Measurements from ENCODE around the gene TIGD4.

Gene TIGD4

GRCh38 chr4:152747444-152747843 lies 32.1 kb downstream of the TIGD4 start:
- H3K9ac ChIP-seq (ENCODE audit: low read length in 2 of 2): no peak overlapping the region
- H3K27ac ChIP-seq (ENCODE audit: low read length): no peak overlapping the region
- H3K27me3 ChIP-seq (ENCODE audit: control insufficient read depth in 1 of 2, insufficient read depth in 2 of 2, low read length in 2 of 2): no peaks in the 10 kb centered on the region
- no peaks in the 10 kb centered on the region for H3K9me3 ChIP-seq (ENCODE audit: control insufficient read depth in 2 of 2, low read length in 2 of 2)
- H3K4me1 ChIP-seq (ENCODE audit: control insufficient read depth, insufficient read depth, low read length): no peaks in the 10 kb centered on the region
- H3K36me3 ChIP-seq (ENCODE audit: control insufficient read depth in 2 of 2, insufficient read depth in 2 of 2, low read length in 2 of 2): no peaks in the 10 kb centered on the region
- no peak overlapping the region for H3K4me3 ChIP-seq (ENCODE audit: low read length in 2 of 2)

GRCh38 chr4:152738827-152739226 lies 40.7 kb downstream of the TIGD4 start:
- Histone ChIP-seq H3K4me3 (ENCODE audit: low read length in 2 of 2) (no peak overlapping the region), H3K27ac (ENCODE audit: low read length) (no peak overlapping the region), H3K27me3 (ENCODE audit: control insufficient read depth in 1 of 2, insufficient read depth in 2 of 2, low read length in 2 of 2) (no peaks in the 10 kb centered on the region), H3K36me3 (ENCODE audit: control insufficient read depth in 2 of 2, insufficient read depth in 2 of 2, low read length in 2 of 2) (no peaks in the 10 kb centered on the region), H3K4me1 (ENCODE audit: control insufficient read depth, insufficient read depth, low read length) (no peaks in the 10 kb centered on the region), H3K9me3 (ENCODE audit: control insufficient read depth in 2 of 2, low read length in 2 of 2) (no peaks in the 10 kb centered on the region), H3K9ac (ENCODE audit: low read length in 2 of 2) (no peak overlapping the region)

GRCh38 chr4:152735906-152736305 lies 43.6 kb downstream of the TIGD4 start:
- no peaks in the 10 kb centered on the region for H3K27me3 ChIP-seq (ENCODE audit: control insufficient read depth in 1 of 2, insufficient read depth in 2 of 2, low read length in 2 of 2)
- H3K9ac ChIP-seq (ENCODE audit: low read length in 2 of 2): no peak overlapping the region
- H3K4me1 ChIP-seq (ENCODE audit: control insufficient read depth, insufficient read depth, low read length): no peaks in the 10 kb centered on the region
- no peaks in the 10 kb centered on the region for H3K36me3 ChIP-seq (ENCODE audit: control insufficient read depth in 2 of 2, insufficient read depth in 2 of 2, low read length in 2 of 2)
- no peak overlapping the region for H3K4me3 ChIP-seq (ENCODE audit: low read length in 2 of 2)
- no peak overlapping the region for H3K27ac ChIP-seq (ENCODE audit: low read length)
- no peaks in the 10 kb centered on the region for H3K9me3 ChIP-seq (ENCODE audit: control insufficient read depth in 2 of 2, low read length in 2 of 2)

- Histone ChIP-seq H3K9me3 (ENCODE audit: control insufficient read depth in 2 of 2, low read length in 2 of 2) (no peaks in the 10 kb centered on the region), H3K27ac (ENCODE audit: low read length) (no peak overlapping the region), H3K36me3 (ENCODE audit: control insufficient read depth in 2 of 2, insufficient read depth in 2 of 2, low read length in 2 of 2) (no peaks in the 10 kb centered on the region), H3K4me3 (ENCODE audit: low read length in 2 of 2) (no peak overlapping the region), H3K27me3 (ENCODE audit: control insufficient read depth in 1 of 2, insufficient read depth in 2 of 2, low read length in 2 of 2) (no peaks in the 10 kb centered on the region), H3K9ac (ENCODE audit: low read length in 2 of 2) (no peak overlapping the region), H3K4me1 (ENCODE audit: control insufficient read depth, insufficient read depth, low read length) (no peaks in the 10 kb centered on the region)
These were observed 44.1 kb downstream of the TIGD4 start for GRCh38 chr4:152735396-152735859.

GRCh38 chr4:152734699-152735050 lies 44.9 kb downstream of the TIGD4 start:
- H3K36me3 ChIP-seq (ENCODE audit: control insufficient read depth in 2 of 2, insufficient read depth in 2 of 2, low read length in 2 of 2): no peaks in the 10 kb centered on the region

GRCh38 chr4:152734015-152734698 lies 45.4 kb downstream of the TIGD4 start:
- H3K36me3 ChIP-seq (ENCODE audit: control insufficient read depth in 2 of 2, insufficient read depth in 2 of 2, low read length in 2 of 2): no peaks in the 10 kb centered on the region
- H3K4me1 ChIP-seq (ENCODE audit: control insufficient read depth, insufficient read depth, low read length): no peaks in the 10 kb centered on the region
- no peaks in the 10 kb centered on the region for H3K9me3 ChIP-seq (ENCODE audit: control insufficient read depth in 2 of 2, low read length in 2 of 2)
- H3K27me3 ChIP-seq (ENCODE audit: control insufficient read depth in 1 of 2, insufficient read depth in 2 of 2, low read length in 2 of 2): no peaks in the 10 kb centered on the region
- H3K27ac ChIP-seq (ENCODE audit: low read length): no peak overlapping the region
- H3K9ac ChIP-seq (ENCODE audit: low read length in 2 of 2): no peak overlapping the region
- no peak overlapping the region for H3K4me3 ChIP-seq (ENCODE audit: low read length in 2 of 2)

More at GRCh38 chr4:152734699-152735050, 44.9 kb downstream of the TIGD4 start:
- no peak overlapping the region for H3K9ac ChIP-seq (ENCODE audit: low read length in 2 of 2)
- no peaks in the 10 kb centered on the region for H3K27me3 ChIP-seq (ENCODE audit: control insufficient read depth in 1 of 2, insufficient read depth in 2 of 2, low read length in 2 of 2)
- H3K4me1 ChIP-seq (ENCODE audit: control insufficient read depth, insufficient read depth, low read length): no peaks in the 10 kb centered on the region
- no peaks in the 10 kb centered on the region for H3K9me3 ChIP-seq (ENCODE audit: control insufficient read depth in 2 of 2, low read length in 2 of 2)
- no peak overlapping the region for H3K27ac ChIP-seq (ENCODE audit: low read length)
- no peak overlapping the region for H3K4me3 ChIP-seq (ENCODE audit: low read length in 2 of 2)

- H3K9ac ChIP-seq (ENCODE audit: low read length in 2 of 2): no peak overlapping the region
- H3K36me3 ChIP-seq (ENCODE audit: control insufficient read depth in 2 of 2, insufficient read depth in 2 of 2, low read length in 2 of 2): no peaks in the 10 kb centered on the region
- H3K4me3 ChIP-seq (ENCODE audit: low read length in 2 of 2): no peak overlapping the region
- no peaks in the 10 kb centered on the region for H3K9me3 ChIP-seq (ENCODE audit: control insufficient read depth in 2 of 2, low read length in 2 of 2)
- H3K4me1 ChIP-seq (ENCODE audit: control insufficient read depth, insufficient read depth, low read length): no peaks in the 10 kb centered on the region
- no peaks in the 10 kb centered on the region for H3K27me3 ChIP-seq (ENCODE audit: control insufficient read depth in 1 of 2, insufficient read depth in 2 of 2, low read length in 2 of 2)
- H3K27ac ChIP-seq (ENCODE audit: low read length): no peak overlapping the region
These were observed 47.5 kb downstream of the TIGD4 start for GRCh38 chr4:152731997-152732396.

GRCh38 chr4:152729466-152729865 lies 50.1 kb downstream of the TIGD4 start:
- H3K4me3 ChIP-seq (ENCODE audit: low read length in 2 of 2): no peak overlapping the region
- H3K9ac ChIP-seq (ENCODE audit: low read length in 2 of 2): no peak overlapping the region
- no peaks in the 10 kb centered on the region for H3K27me3 ChIP-seq (ENCODE audit: control insufficient read depth in 1 of 2, insufficient read depth in 2 of 2, low read length in 2 of 2)
- H3K27ac ChIP-seq (ENCODE audit: low read length): no peak overlapping the region
- H3K36me3 ChIP-seq (ENCODE audit: control insufficient read depth in 2 of 2, insufficient read depth in 2 of 2, low read length in 2 of 2): no peaks in the 10 kb centered on the region
- H3K9me3 ChIP-seq (ENCODE audit: control insufficient read depth in 2 of 2, low read length in 2 of 2): no peaks in the 10 kb centered on the region
- no peaks in the 10 kb centered on the region for H3K4me1 ChIP-seq (ENCODE audit: control insufficient read depth, insufficient read depth, low read length)

GRCh38 chr4:152728343-152728742 lies 51.2 kb downstream of the TIGD4 start:
- no peaks in the 10 kb centered on the region for H3K36me3 ChIP-seq (ENCODE audit: control insufficient read depth in 2 of 2, insufficient read depth in 2 of 2, low read length in 2 of 2)
- H3K4me1 ChIP-seq (ENCODE audit: control insufficient read depth, insufficient read depth, low read length): no peaks in the 10 kb centered on the region
- H3K9me3 ChIP-seq (ENCODE audit: control insufficient read depth in 2 of 2, low read length in 2 of 2): no peaks in the 10 kb centered on the region
- no peak overlapping the region for H3K4me3 ChIP-seq (ENCODE audit: low read length in 2 of 2)
- H3K27ac ChIP-seq (ENCODE audit: low read length): no peak overlapping the region
- H3K27me3 ChIP-seq (ENCODE audit: control insufficient read depth in 1 of 2, insufficient read depth in 2 of 2, low read length in 2 of 2): no peaks in the 10 kb centered on the region
- H3K9ac ChIP-seq (ENCODE audit: low read length in 2 of 2): no peak overlapping the region

- H3K9me3 ChIP-seq (ENCODE audit: control insufficient read depth in 2 of 2, low read length in 2 of 2): no peaks in the 10 kb centered on the region
- no peaks in the 10 kb centered on the region for H3K4me1 ChIP-seq (ENCODE audit: control insufficient read depth, insufficient read depth, low read length)
- H3K27me3 ChIP-seq (ENCODE audit: control insufficient read depth in 1 of 2, insufficient read depth in 2 of 2, low read length in 2 of 2): no peaks in the 10 kb centered on the region
- H3K9ac ChIP-seq (ENCODE audit: low read length in 2 of 2): no peak overlapping the region
- no peaks in the 10 kb centered on the region for H3K36me3 ChIP-seq (ENCODE audit: control insufficient read depth in 2 of 2, insufficient read depth in 2 of 2, low read length in 2 of 2)
- H3K27ac ChIP-seq (ENCODE audit: low read length): no peak overlapping the region
- no peak overlapping the region for H3K4me3 ChIP-seq (ENCODE audit: low read length in 2 of 2)
These were observed 51.7 kb downstream of the TIGD4 start for GRCh38 chr4:152727784-152728183.

GRCh38 chr4:152724494-152724893 lies 55.0 kb downstream of the TIGD4 start:
- no peak overlapping the region for H3K9ac ChIP-seq (ENCODE audit: low read length in 2 of 2)
- no peaks in the 10 kb centered on the region for H3K27me3 ChIP-seq (ENCODE audit: control insufficient read depth in 1 of 2, insufficient read depth in 2 of 2, low read length in 2 of 2)
- H3K4me3 ChIP-seq (ENCODE audit: low read length in 2 of 2): no peak overlapping the region
- no peaks in the 10 kb centered on the region for H3K4me1 ChIP-seq (ENCODE audit: control insufficient read depth, insufficient read depth, low read length)
- H3K36me3 ChIP-seq (ENCODE audit: control insufficient read depth in 2 of 2, insufficient read depth in 2 of 2, low read length in 2 of 2): no peaks in the 10 kb centered on the region
- H3K27ac ChIP-seq (ENCODE audit: low read length): no peak overlapping the region
- H3K9me3 ChIP-seq (ENCODE audit: control insufficient read depth in 2 of 2, low read length in 2 of 2): no peaks in the 10 kb centered on the region

All from stomach smooth muscle (tissue), 2 donors.